SK-N-SH (cell line): ENCODE results near the gene SACS. TPM values are rescaled to one million over a fixed set of nuclear protein-coding genes. Genes with fewer than 3 reads are reported as not detected.

Experiments used
- CTCF ChIA-PET: fragments of 300-600, 350-600 bp; formaldehyde crosslinking; extraction: SDS; loops from one replicate; lab custom pipeline; 2021; lab: Yijun Ruan, JAX
- POLR2A ChIA-PET: fragments of 350-600 bp; sonication (Branson Sonifier 250); formaldehyde crosslinking; extraction: SDS; loops from one replicate; lab custom pipeline; 2020; ENCODE audit warnings: antibody characterized with exemption, inconsistent platforms; lab: Yijun Ruan, JAX
- DNase-seq: peaks from one replicate; pipeline ENCODE4 v3.0.0; 2012
- H2AFZ ChIP-seq: fragments of 200-600 bp; sonication (generic); 2 replicates; pipeline ENCODE4 v1.8.1; 2016; ENCODE audit warnings: antibody characterized with exemption, mild to moderate bottlenecking, low read depth
- H3F3A ChIP-seq: fragments of 200-600 bp; sonication (generic); replicated peaks from 2 replicates; pipeline ENCODE3; 2016; ENCODE audit warnings: antibody characterized with exemption, mild to moderate bottlenecking; ENCODE audit not compliant: insufficient read depth
- H3K27ac ChIP-seq, 2 experiments: fragments of 200-500 bp in 1 of 2; fragments of 200-600 bp in 1 of 2; sonication (Bioruptor generic) in 1 of 2; sonication (generic), shearing (Covaris generic) in 1 of 2; 2 replicates each; pipeline versions ENCODE4 v1.5.1 to v1.6.1; 2014 to 2016; ENCODE audit warnings: low read depth in 2 of 2, inconsistent platforms in 1 of 2, low read length in 1 of 2, mild to moderate bottlenecking in 1 of 2, mixed read lengths in 1 of 2
- H3K27me3 ChIP-seq: fragments of 200-600 bp; sonication (generic), shearing (Covaris generic); 2 replicates; pipeline ENCODE4 v1.6.1; 2016; ENCODE audit warnings: mixed run types; ENCODE audit not compliant: insufficient read depth
- H3K36me3 ChIP-seq, 2 experiments: fragments of 200-500 bp in 1 of 2; fragments of 200-600 bp in 1 of 2; sonication (Bioruptor generic) in 1 of 2; sonication (generic) in 1 of 2; replicated peaks in 1 of 2; 2 replicates each; pipeline versions ENCODE3 to v1.5.1; 2014 to 2016; ENCODE audit warnings: low read length in 1 of 2, mild to moderate bottlenecking in 1 of 2; ENCODE audit not compliant: insufficient read depth in 2 of 2, control insufficient read depth in 1 of 2
- H3K4me1 ChIP-seq, 2 experiments: fragments of 200-500 bp in 1 of 2; fragments of 200-600 bp in 1 of 2; sonication (Bioruptor generic) in 1 of 2; sonication (generic), shearing (Covaris generic) in 1 of 2; 2 replicates each; pipeline versions ENCODE4 v1.5.1 to v1.6.1; 2014 to 2016; ENCODE audit warnings: low read depth in 1 of 2, low read length in 1 of 2, mixed run types in 1 of 2; ENCODE audit not compliant: insufficient read depth in 2 of 2, control insufficient read depth in 1 of 2
- H3K4me2 ChIP-seq: fragments of 200-600 bp; sonication (generic), shearing (Covaris generic); 2 replicates; pipeline ENCODE4 v1.6.1; 2017; ENCODE audit warnings: mixed run types
- H3K4me3 ChIP-seq, 2 experiments: fragments of 200-500 bp in 1 of 2; fragments of 200-600 bp in 1 of 2; sonication (Bioruptor generic) in 1 of 2; sonication (generic), shearing (Covaris generic) in 1 of 2; 2 replicates each; pipeline versions ENCODE4 v1.5.1 to v1.8.1; 2014 to 2016; ENCODE audit warnings: low read depth in 2 of 2, inconsistent platforms in 1 of 2, low read length in 1 of 2, mild to moderate bottlenecking in 1 of 2, mixed read lengths in 1 of 2, moderate library complexity in 1 of 2
- H3K79me2 ChIP-seq: fragments of 200-600 bp; sonication (generic); 2 replicates; pipeline ENCODE4 v1.8.1; 2017; ENCODE audit warnings: mild to moderate bottlenecking; ENCODE audit not compliant: insufficient read depth
- H3K9ac ChIP-seq: fragments of 200-600 bp; sonication (generic); 2 replicates; pipeline ENCODE4 v1.6.1; 2017; ENCODE audit warnings: mixed run types
- H3K9me2 ChIP-seq: fragments of 200-600 bp; sonication (generic); 2 replicates; pipeline ENCODE4 v1.6.1; 2017; ENCODE audit warnings: mixed run types
- H3K9me3 ChIP-seq: fragments of 200-600 bp; sonication (generic); 2 replicates; pipeline ENCODE4 v1.6.1; 2017; ENCODE audit warnings: mixed run types, mild to moderate bottlenecking, moderate library complexity
- H4K20me1 ChIP-seq: fragments of 200-600 bp; sonication (generic); 2 replicates; pipeline ENCODE4 v1.6.1; 2017; ENCODE audit warnings: mild to moderate bottlenecking, mixed run types; ENCODE audit not compliant: insufficient read depth
- ELF1 ChIP-seq: IDR thresholded peaks from 2 replicates; pipeline ENCODE4 v1.4.0; 2012
- EP300 ChIP-seq, 2 experiments: IDR thresholded peaks; 2 replicates each; pipeline versions ENCODE4 v1.4.0 to v1.6.1; 2012; ENCODE audit warnings: borderline replicate concordance in 1 of 2, low read depth in 1 of 2, low read length in 1 of 2
- EZH2phosphoT487 ChIP-seq: fragments of 200-600 bp; sonication (generic); IDR thresholded peaks from 2 replicates; pipeline ENCODE4 v1.6.1; 2017; ENCODE audit warnings: low read depth, mixed run types, mild to moderate bottlenecking, antibody characterized with exemption, moderate library complexity, borderline replicate concordance
- FOSL2 ChIP-seq: IDR thresholded peaks from 2 replicates; pipeline ENCODE4 v1.4.0; 2012; ENCODE audit warnings: low read depth, mild to moderate bottlenecking, moderate library complexity, borderline replicate concordance
- MEF2A ChIP-seq: IDR thresholded peaks from 2 replicates; pipeline ENCODE4 v1.4.0; 2012; ENCODE audit warnings: low read depth, borderline replicate concordance
- POLR2AphosphoS5 ChIP-seq: IDR thresholded peaks from 2 replicates; pipeline ENCODE4 v1.6.1; 2012; ENCODE audit warnings: low read depth, low read length
- RCOR1 ChIP-seq: fragments of 150-350 bp; IDR thresholded peaks from 2 replicates; pipeline ENCODE4 v1.6.1; 2017; ENCODE audit warnings: antibody characterized with exemption, low read length
- RFX5 ChIP-seq: IDR thresholded peaks from 2 replicates; pipeline ENCODE4 v1.6.1; 2012; ENCODE audit warnings: mild to moderate bottlenecking, improper control_type of control experiment, low read length
- RXRA ChIP-seq: IDR thresholded peaks from 2 replicates; pipeline ENCODE4 v1.4.0; 2012; ENCODE audit warnings: low read depth, mild to moderate bottlenecking, borderline replicate concordance
- SIN3A ChIP-seq: IDR thresholded peaks from 2 replicates; pipeline ENCODE4 v1.6.1; 2012; ENCODE audit warnings: low read depth, mild to moderate bottlenecking, low read length, moderate library complexity, borderline replicate concordance
- SMC3 ChIP-seq: IDR thresholded peaks from 2 replicates; pipeline ENCODE4 v1.6.1; 2012; ENCODE audit warnings: low read depth, low read length, improper control_type of control experiment
- TAF1 ChIP-seq: IDR thresholded peaks from 2 replicates; pipeline ENCODE4 v1.6.1; 2012; ENCODE audit warnings: low read depth, mild to moderate bottlenecking, low read length, moderate library complexity, borderline replicate concordance
- TCF12 ChIP-seq: IDR thresholded peaks from 2 replicates; pipeline ENCODE4 v1.4.0; 2012
- whole genome bisulfite sequencing: methylation state at CpG from one replicate; pipeline ENCODE4 v1.1.6; 2017; ENCODE audit warnings: low lambda C conversion rate; 5-methylcytosine and 5-hydroxymethylcytosine counted together
- polyA plus RNA-seq, 3 experiments: library from polyadenylated mRNA; depleted of rRNA; stranded (reverse); fragments of >200 nt; gene quantifications; 2 replicates each; pipeline ENCODE4 v1.2.3, GENCODE V29; 2012
- TF ChIP-seq, protein P1 (sequence below): fragments of 200-600 bp; sonication (generic); IDR thresholded peaks from 2 replicates; pipeline ENCODE4 v1.6.1; 2017; ENCODE audit warnings: antibody characterized with exemption, mild to moderate bottlenecking, moderate library complexity
- TF ChIP-seq, protein P2 (sequence below): fragments of 150-350 bp; IDR thresholded peaks from 2 replicates; pipeline ENCODE4 v1.6.1; 2016; ENCODE audit warnings: mild to moderate bottlenecking, low read depth, low read length
- TF ChIP-seq, protein P3 (sequence below): IDR thresholded peaks from 2 replicates; pipeline ENCODE4 v1.4.0; 2012; ENCODE audit warnings: low read depth, borderline replicate concordance
- TF ChIP-seq, protein P4 (sequence below): fragments of 150-350 bp; IDR thresholded peaks from 2 replicates; pipeline ENCODE4 v1.6.1; 2017; ENCODE audit warnings: antibody characterized with exemption, low read length, low read depth, borderline replicate concordance
- TF ChIP-seq, protein P5 (sequence below): IDR thresholded peaks from 2 replicates; pipeline ENCODE4 v1.4.0; 2012; ENCODE audit warnings: low read depth, borderline replicate concordance
- TF ChIP-seq, protein P6 (sequence below): IDR thresholded peaks from 2 replicates; pipeline ENCODE4; 2012

Gene SACS
- polyA plus RNA-seq, 1 of the 3 experiments (the other 2 are of a cell fraction): 5.9 TPM

DNA sequence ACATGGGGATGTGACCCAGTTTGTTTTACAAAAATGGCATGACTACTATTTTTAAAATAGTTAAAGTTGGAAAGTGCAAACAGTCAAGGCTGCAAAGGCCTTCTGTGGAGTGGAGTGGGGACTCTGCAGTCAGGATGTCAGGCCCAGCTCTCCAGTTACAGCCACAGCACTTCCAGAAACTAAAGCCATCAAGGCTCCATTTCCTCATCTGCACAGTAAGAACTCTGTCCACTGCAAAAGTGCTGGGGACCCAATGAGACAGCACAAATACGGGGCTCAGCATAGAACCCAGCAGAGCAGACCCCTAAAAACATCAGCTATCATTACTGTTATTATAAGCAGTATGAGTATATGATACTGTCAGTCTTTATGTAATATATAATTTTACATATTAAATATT, 73.6 kb downstream of the SACS start (continued):
- TF ChIP-seq, protein P1, sequence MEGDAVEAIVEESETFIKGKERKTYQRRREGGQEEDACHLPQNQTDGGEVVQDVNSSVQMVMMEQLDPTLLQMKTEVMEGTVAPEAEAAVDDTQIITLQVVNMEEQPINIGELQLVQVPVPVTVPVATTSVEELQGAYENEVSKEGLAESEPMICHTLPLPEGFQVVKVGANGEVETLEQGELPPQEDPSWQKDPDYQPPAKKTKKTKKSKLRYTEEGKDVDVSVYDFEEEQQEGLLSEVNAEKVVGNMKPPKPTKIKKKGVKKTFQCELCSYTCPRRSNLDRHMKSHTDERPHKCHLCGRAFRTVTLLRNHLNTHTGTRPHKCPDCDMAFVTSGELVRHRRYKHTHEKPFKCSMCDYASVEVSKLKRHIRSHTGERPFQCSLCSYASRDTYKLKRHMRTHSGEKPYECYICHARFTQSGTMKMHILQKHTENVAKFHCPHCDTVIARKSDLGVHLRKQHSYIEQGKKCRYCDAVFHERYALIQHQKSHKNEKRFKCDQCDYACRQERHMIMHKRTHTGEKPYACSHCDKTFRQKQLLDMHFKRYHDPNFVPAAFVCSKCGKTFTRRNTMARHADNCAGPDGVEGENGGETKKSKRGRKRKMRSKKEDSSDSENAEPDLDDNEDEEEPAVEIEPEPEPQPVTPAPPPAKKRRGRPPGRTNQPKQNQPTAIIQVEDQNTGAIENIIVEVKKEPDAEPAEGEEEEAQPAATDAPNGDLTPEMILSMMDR: no peak
- TF ChIP-seq RXRA (no peak), TCF12 (no peak), ELF1 (no peak)
- TF ChIP-seq, all 33 proteins: peak for 0

DNA sequence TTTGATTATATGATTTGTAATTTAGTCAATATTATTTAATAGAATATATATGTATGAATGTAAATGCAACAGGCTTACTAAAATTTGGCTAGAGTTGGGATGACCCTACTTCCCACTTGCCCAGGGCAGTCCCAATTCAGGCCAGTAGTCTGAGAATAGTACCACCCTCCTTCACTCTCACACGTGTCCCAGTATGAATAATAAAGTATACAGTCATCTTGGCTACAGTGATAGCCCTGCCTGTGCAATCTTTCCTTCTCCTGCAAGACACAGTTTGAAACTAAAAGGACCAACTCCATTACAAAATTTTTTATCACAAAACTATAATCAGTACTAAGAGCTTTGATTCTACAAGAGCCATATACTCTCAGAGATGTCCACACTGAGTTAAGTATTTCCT, 76.2 kb downstream of the SACS start:
- DNase-seq: no peak
- H3K27ac ChIP-seq: no peak overlapping the region
- no peak overlapping the region for H3K4me2 ChIP-seq
- H3K27me3 ChIP-seq: no peaks in the 10 kb centered on the region
- H3K4me3 ChIP-seq: no peak overlapping the region
- H4K20me1 ChIP-seq: peaks cover 33% of the 10 kb centered on the region
- H3K9ac ChIP-seq: no peak overlapping the region
- ChIA-PET POLR2A (no interaction called here), CTCF (no interaction called here)
- peaks cover 97% of the 10 kb centered on the region for H3K79me2 ChIP-seq
- peaks cover 36% of the 10 kb centered on the region for H3F3A ChIP-seq
- peaks cover 0 to 17% of the 10 kb centered on the region in 2 experiments; a peak in 2 of 4 replicates for H3K4me1 ChIP-seq
- H2AFZ ChIP-seq: no peak overlapping the region
- no peaks in the 10 kb centered on the region for H3K9me3 ChIP-seq
- H3K9me2 ChIP-seq: no peaks in the 10 kb centered on the region; the same call in 1 of the 2 replicates
- WGBS: 88% methylated on average over 1 of the region's 1 CpG
- TF ChIP-seq SMC3 (no peak), ELF1 (no peak), TAF1 (no peak), EZH2phosphoT487 (no peak), RFX5 (no peak), POLR2AphosphoS5 (no peak), EP300 (IDR thresholded peaks at IDR 0.05; ENCODE audit: borderline replicate concordance in 1 of 2, low read depth in 1 of 2, low read length in 1 of 2) (no peak), RCOR1 (no peak), SIN3A (no peak), MEF2A (no peak), FOSL2 (no peak)
- TF ChIP-seq, protein P2, sequence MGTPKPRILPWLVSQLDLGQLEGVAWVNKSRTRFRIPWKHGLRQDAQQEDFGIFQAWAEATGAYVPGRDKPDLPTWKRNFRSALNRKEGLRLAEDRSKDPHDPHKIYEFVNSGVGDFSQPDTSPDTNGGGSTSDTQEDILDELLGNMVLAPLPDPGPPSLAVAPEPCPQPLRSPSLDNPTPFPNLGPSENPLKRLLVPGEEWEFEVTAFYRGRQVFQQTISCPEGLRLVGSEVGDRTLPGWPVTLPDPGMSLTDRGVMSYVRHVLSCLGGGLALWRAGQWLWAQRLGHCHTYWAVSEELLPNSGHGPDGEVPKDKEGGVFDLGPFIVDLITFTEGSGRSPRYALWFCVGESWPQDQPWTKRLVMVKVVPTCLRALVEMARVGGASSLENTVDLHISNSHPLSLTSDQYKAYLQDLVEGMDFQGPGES: no peak
- TF ChIP-seq, protein P3, sequence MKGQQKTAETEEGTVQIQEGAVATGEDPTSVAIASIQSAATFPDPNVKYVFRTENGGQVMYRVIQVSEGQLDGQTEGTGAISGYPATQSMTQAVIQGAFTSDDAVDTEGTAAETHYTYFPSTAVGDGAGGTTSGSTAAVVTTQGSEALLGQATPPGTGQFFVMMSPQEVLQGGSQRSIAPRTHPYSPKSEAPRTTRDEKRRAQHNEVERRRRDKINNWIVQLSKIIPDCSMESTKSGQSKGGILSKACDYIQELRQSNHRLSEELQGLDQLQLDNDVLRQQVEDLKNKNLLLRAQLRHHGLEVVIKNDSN: no peak
- TF ChIP-seq, protein P4, sequence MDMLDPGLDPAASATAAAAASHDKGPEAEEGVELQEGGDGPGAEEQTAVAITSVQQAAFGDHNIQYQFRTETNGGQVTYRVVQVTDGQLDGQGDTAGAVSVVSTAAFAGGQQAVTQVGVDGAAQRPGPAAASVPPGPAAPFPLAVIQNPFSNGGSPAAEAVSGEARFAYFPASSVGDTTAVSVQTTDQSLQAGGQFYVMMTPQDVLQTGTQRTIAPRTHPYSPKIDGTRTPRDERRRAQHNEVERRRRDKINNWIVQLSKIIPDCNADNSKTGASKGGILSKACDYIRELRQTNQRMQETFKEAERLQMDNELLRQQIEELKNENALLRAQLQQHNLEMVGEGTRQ: no peak
- TF ChIP-seq, protein P5, sequence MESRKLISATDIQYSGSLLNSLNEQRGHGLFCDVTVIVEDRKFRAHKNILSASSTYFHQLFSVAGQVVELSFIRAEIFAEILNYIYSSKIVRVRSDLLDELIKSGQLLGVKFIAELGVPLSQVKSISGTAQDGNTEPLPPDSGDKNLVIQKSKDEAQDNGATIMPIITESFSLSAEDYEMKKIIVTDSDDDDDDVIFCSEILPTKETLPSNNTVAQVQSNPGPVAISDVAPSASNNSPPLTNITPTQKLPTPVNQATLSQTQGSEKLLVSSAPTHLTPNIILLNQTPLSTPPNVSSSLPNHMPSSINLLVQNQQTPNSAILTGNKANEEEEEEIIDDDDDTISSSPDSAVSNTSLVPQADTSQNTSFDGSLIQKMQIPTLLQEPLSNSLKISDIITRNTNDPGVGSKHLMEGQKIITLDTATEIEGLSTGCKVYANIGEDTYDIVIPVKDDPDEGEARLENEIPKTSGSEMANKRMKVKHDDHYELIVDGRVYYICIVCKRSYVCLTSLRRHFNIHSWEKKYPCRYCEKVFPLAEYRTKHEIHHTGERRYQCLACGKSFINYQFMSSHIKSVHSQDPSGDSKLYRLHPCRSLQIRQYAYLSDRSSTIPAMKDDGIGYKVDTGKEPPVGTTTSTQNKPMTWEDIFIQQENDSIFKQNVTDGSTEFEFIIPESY: no peak
- TF ChIP-seq, protein P6, sequence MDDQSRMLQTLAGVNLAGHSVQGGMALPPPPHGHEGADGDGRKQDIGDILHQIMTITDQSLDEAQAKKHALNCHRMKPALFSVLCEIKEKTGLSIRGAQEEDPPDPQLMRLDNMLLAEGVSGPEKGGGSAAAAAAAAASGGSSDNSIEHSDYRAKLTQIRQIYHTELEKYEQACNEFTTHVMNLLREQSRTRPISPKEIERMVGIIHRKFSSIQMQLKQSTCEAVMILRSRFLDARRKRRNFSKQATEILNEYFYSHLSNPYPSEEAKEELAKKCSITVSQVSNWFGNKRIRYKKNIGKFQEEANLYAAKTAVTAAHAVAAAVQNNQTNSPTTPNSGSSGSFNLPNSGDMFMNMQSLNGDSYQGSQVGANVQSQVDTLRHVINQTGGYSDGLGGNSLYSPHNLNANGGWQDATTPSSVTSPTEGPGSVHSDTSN: no peak
- peaks cover 78 to 87% of the 10 kb centered on the region in 2 experiments for H3K36me3 ChIP-seq
